Daoy (cell line): ENCODE results near the gene CCL7. TPM values are rescaled to one million over a fixed set of nuclear protein-coding genes. Genes with fewer than 3 reads are reported as not detected.

Experiments
- DNase-seq: peaks from one replicate; pipeline ENCODE4 v3.0.0-alpha.2; 2015; ENCODE audit warnings: low read depth
- total RNA-seq: library from RNA; depleted of rRNA; stranded (reverse); fragments of >200 nt; shearing (Covaris generic); gene quantifications from 2 replicates; pipeline ENCODE4 v1.2.3, GENCODE V29; 2014

The CCL7 gene
- total RNA-seq, 1 experiment from 2014 or later = 1.5 TPM

GRCh38 chr17:34246881-34247280, 23.1 kb upstream of the CCL7 start:
- DNase-seq = no peak

- DNase-seq = peak; percentile 76
Measured at GRCh38 chr17:34248511-34249024, 21.5 kb upstream of the CCL7 start.

- no peak for DNase-seq
Measured at GRCh38 chr17:34249061-34249460, 21.0 kb upstream of the CCL7 start.

GRCh38 chr17:34249478-34249877, 20.5 kb upstream of the CCL7 start:
- DNase-seq = no peak

- DNase-seq = peak; percentile 57
Measured at GRCh38 chr17:34251186-34251585, 18.8 kb upstream of the CCL7 start.

GRCh38 chr17:34252095-34252443, 18.0 kb upstream of the CCL7 start:
- peak; percentile 81 for DNase-seq

- DNase-seq = peak; percentile 96
Measured at GRCh38 chr17:34252444-34253138, 17.4 kb upstream of the CCL7 start.

GRCh38 chr17:34253139-34253525, 16.9 kb upstream of the CCL7 start:
- no peak for DNase-seq

GRCh38 chr17:34254146-34254545, 15.9 kb upstream of the CCL7 start:
- DNase-seq = peak; percentile 71

- DNase-seq = peak; percentile 95
Measured at GRCh38 chr17:34254651-34255380, 15.2 kb upstream of the CCL7 start, which contains the start of gene CCL2. Gene CCL2 (plus strand): TSS chr17:34255285. CDS start chr17:34255350, 65 bp downstream.

GRCh38 chr17:34255381-34255732, 14.7 kb upstream of the CCL7 start:
- no peak for DNase-seq

GRCh38 chr17:34255841-34256240, 14.2 kb upstream of the CCL7 start:
- no peak for DNase-seq

- DNase-seq = peak; percentile 74
Measured at GRCh38 chr17:34257299-34257985, 12.6 kb upstream of the CCL7 start.

GRCh38 chr17:34257986-34258326, 12.1 kb upstream of the CCL7 start:
- peak; percentile 59 for DNase-seq

GRCh38 chr17:34259146-34259545, 10.9 kb upstream of the CCL7 start:
- DNase-seq = peak; percentile 73

GRCh38 chr17:34260861-34261260, 9.2 kb upstream of the CCL7 start:
- no peak for DNase-seq

- DNase-seq = no peak
Measured at GRCh38 chr17:34261568-34262337, 8.3 kb upstream of the CCL7 start.

GRCh38 chr17:34265711-34266110, 4.3 kb upstream of the CCL7 start:
- DNase-seq = no peak

- peak; percentile 82 for DNase-seq
Measured at GRCh38 chr17:34275881-34276280, 5.9 kb downstream of the CCL7 start.

- no peak for DNase-seq
Measured at GRCh38 chr17:34276826-34277225, 6.8 kb downstream of the CCL7 start.

GRCh38 chr17:34283571-34283970, 13.6 kb downstream of the CCL7 start:
- no peak for DNase-seq

GRCh38 chr17:34285286-34285792, 15.3 kb downstream of the CCL7 start, which contains the start of gene CCL11:
Gene CCL11 (plus strand): TSS chr17:34285742. CDS start chr17:34285809, 67 bp downstream.
- DNase-seq = no peak
